ENCODE data around the gene ZNF688.
A peak's percentile ranks its signal among the peaks of the same experiment; 100 is the strongest.
"Not testable (repeated sequence)": the region's sequence is repeated elsewhere in the genome, so short reads cannot be mapped to it uniquely, and the experiment has no call there.

ZNF688 gene

GRCh38 chr16:30539000-30539964, 32.2 kb downstream of the ZNF688 start:
- no peak overlapping the region for H4K8ac ChIP-seq (ENCODE audit: low read depth, low read length)
- WGBS, 2 donors (ENCODE audit: extremely low coverage in 2 of 2, insufficient read length in 2 of 2, insufficient replicate concordance in 1 of 2): no CpG with 5 or more reads among the region's 8 CpGs
- no peak overlapping the region for H4K91ac ChIP-seq (ENCODE audit: low read depth, low read length, poor library complexity)
- peaks cover 10 to 18% of the 10 kb centered on the region in 2 donors for H3K4me1 ChIP-seq (ENCODE audit: control insufficient read depth in 2 of 2, insufficient read depth in 1 of 2, low read depth in 1 of 2, low read length in 2 of 2)
- H3K27me3 ChIP-seq (ENCODE audit: control insufficient read depth in 3 of 3, insufficient read depth in 3 of 3, low read depth in 1 of 3, low read length in 3 of 3): no peaks in the 10 kb centered on the region
- H3K36me3 ChIP-seq (replicated peaks in 1 of 2; ENCODE audit: control insufficient read depth in 2 of 2, insufficient read depth in 2 of 2, low read length in 2 of 2): no peaks in the 10 kb centered on the region
- no peak overlapping the region for H2BK120ac ChIP-seq (ENCODE audit: low read depth, low read length)
- no peak overlapping the region for H3K4ac ChIP-seq (ENCODE audit: low read length)
- no peak overlapping the region for H2AFZ ChIP-seq (ENCODE audit: low read length)
- peaks cover 1% of the 10 kb centered on the region for H3K79me1 ChIP-seq (ENCODE audit: low read depth, low read length)
- no peak overlapping the region for H3K4me2 ChIP-seq (ENCODE audit: insufficient read depth, low read length, poor library complexity, severe bottlenecking)
- no peaks in the 10 kb centered on the region for H3K9me3 ChIP-seq (replicated peaks in 1 of 2; ENCODE audit: control insufficient read depth in 2 of 2, insufficient read depth in 1 of 2, low read depth in 1 of 2, low read length in 2 of 2)
- DNase-seq (ENCODE audit: low spot score): no peak
- no peak overlapping the region for H3K18ac ChIP-seq (ENCODE audit: low read length)
- no peak overlapping the region for H2BK12ac ChIP-seq (ENCODE audit: low read length)
- H2BK5ac ChIP-seq (ENCODE audit: low read length): no peak overlapping the region
- no peak overlapping the region for H3K9ac ChIP-seq (ENCODE audit: low read depth, low read length, poor library complexity)
- no peak overlapping the region for H3K27ac ChIP-seq (replicated peaks; ENCODE audit: low read length)
- no peak overlapping the region for H2BK15ac ChIP-seq (ENCODE audit: low read length)
- H2AK5ac ChIP-seq (ENCODE audit: low read depth, low read length): no peak overlapping the region
- H3K14ac ChIP-seq (ENCODE audit: low read length): no peak overlapping the region
- H3K23ac ChIP-seq (ENCODE audit: low read depth, low read length, poor library complexity): peak overlapping the region; percentile 11
- no peak overlapping the region for H3K4me3 ChIP-seq (ENCODE audit: low read length in 2 of 2)

- not testable (repeated sequence) for DNase-seq (ENCODE audit: low spot score); H2BK5ac ChIP-seq (ENCODE audit: low read length); H3K9ac ChIP-seq (ENCODE audit: low read depth, low read length, poor library complexity); H2BK15ac ChIP-seq (ENCODE audit: low read length); H3K4me3 ChIP-seq (ENCODE audit: low read length in 2 of 2); H3K27me3 ChIP-seq (ENCODE audit: control insufficient read depth in 3 of 3, insufficient read depth in 3 of 3, low read depth in 1 of 3, low read length in 3 of 3); H3K23ac ChIP-seq (ENCODE audit: low read depth, low read length, poor library complexity); H4K91ac ChIP-seq (ENCODE audit: low read depth, low read length, poor library complexity); H3K36me3 ChIP-seq (replicated peaks in 1 of 2; ENCODE audit: control insufficient read depth in 2 of 2, insufficient read depth in 2 of 2, low read length in 2 of 2); H3K9me3 ChIP-seq (replicated peaks in 1 of 2; ENCODE audit: control insufficient read depth in 2 of 2, insufficient read depth in 1 of 2, low read depth in 1 of 2, low read length in 2 of 2); H3K27ac ChIP-seq (replicated peaks; ENCODE audit: low read length); H3K14ac ChIP-seq (ENCODE audit: low read length); H2AFZ ChIP-seq (ENCODE audit: low read length); H4K8ac ChIP-seq (ENCODE audit: low read depth, low read length); H2AK5ac ChIP-seq (ENCODE audit: low read depth, low read length); H3K4me2 ChIP-seq (ENCODE audit: insufficient read depth, low read length, poor library complexity, severe bottlenecking); H3K4ac ChIP-seq (ENCODE audit: low read length); H3K18ac ChIP-seq (ENCODE audit: low read length); H2BK12ac ChIP-seq (ENCODE audit: low read length); H2BK120ac ChIP-seq (ENCODE audit: low read depth, low read length)
- Histone ChIP-seq H3K4me1 (ENCODE audit: control insufficient read depth in 2 of 2, insufficient read depth in 1 of 2, low read depth in 1 of 2, low read length in 2 of 2) (peaks cover 8 to 11% of the 10 kb centered on the region in 2 donors), H3K79me1 (ENCODE audit: low read depth, low read length) (peaks cover 12% of the 10 kb centered on the region)
- WGBS, 2 donors (ENCODE audit: extremely low coverage in 2 of 2, insufficient read length in 2 of 2, insufficient replicate concordance in 1 of 2): no CpG with 5 or more reads among the region's 13 CpGs
Observed at GRCh38 chr16:30536391-30537024, 35.0 kb downstream of the ZNF688 start.

GRCh38 chr16:30535777-30536190, 35.7 kb downstream of the ZNF688 start:
- no peak overlapping the region for H4K91ac ChIP-seq (ENCODE audit: low read depth, low read length, poor library complexity)
- no peak overlapping the region for H3K4ac ChIP-seq (ENCODE audit: low read length)
- WGBS, 2 donors (ENCODE audit: extremely low coverage in 2 of 2, insufficient read length in 2 of 2, insufficient replicate concordance in 1 of 2): no CpG with 5 or more reads among the region's 12 CpGs
- H3K9ac ChIP-seq (ENCODE audit: low read depth, low read length, poor library complexity): no peak overlapping the region
- H3K14ac ChIP-seq (ENCODE audit: low read length): no peak overlapping the region
- H2BK5ac ChIP-seq (ENCODE audit: low read length): no peak overlapping the region
- H2BK15ac ChIP-seq (ENCODE audit: low read length): no peak overlapping the region
- no peak overlapping the region for H2BK120ac ChIP-seq (ENCODE audit: low read depth, low read length)
- peak overlapping the region; percentile 79 for H3K4me2 ChIP-seq (ENCODE audit: insufficient read depth, low read length, poor library complexity, severe bottlenecking)
- peaks cover 7% of the 10 kb centered on the region in 2 donors for H3K4me1 ChIP-seq (ENCODE audit: control insufficient read depth in 2 of 2, insufficient read depth in 1 of 2, low read depth in 1 of 2, low read length in 2 of 2)
- H2BK12ac ChIP-seq (ENCODE audit: low read length): no peak overlapping the region
- no peak overlapping the region for H3K23ac ChIP-seq (ENCODE audit: low read depth, low read length, poor library complexity)
- peak; percentile 26 for DNase-seq (ENCODE audit: low spot score)
- no peak overlapping the region for H3K27ac ChIP-seq (replicated peaks; ENCODE audit: low read length)
- no peak overlapping the region for H4K8ac ChIP-seq (ENCODE audit: low read depth, low read length)
- no peak overlapping the region for H2AK5ac ChIP-seq (ENCODE audit: low read depth, low read length)
- H3K79me1 ChIP-seq (ENCODE audit: low read depth, low read length): peaks cover 12% of the 10 kb centered on the region
- no peaks in the 10 kb centered on the region for H3K9me3 ChIP-seq (replicated peaks in 1 of 2; ENCODE audit: control insufficient read depth in 2 of 2, insufficient read depth in 1 of 2, low read depth in 1 of 2, low read length in 2 of 2)
- H3K4me3 ChIP-seq (ENCODE audit: low read length in 2 of 2): peak overlapping the region; percentile 51 to 64
- no peaks in the 10 kb centered on the region for H3K27me3 ChIP-seq (ENCODE audit: control insufficient read depth in 3 of 3, insufficient read depth in 3 of 3, low read depth in 1 of 3, low read length in 3 of 3)
- H3K18ac ChIP-seq (ENCODE audit: low read length): no peak overlapping the region
- peak overlapping the region; percentile 96 for H2AFZ ChIP-seq (ENCODE audit: low read length)
- no peaks in the 10 kb centered on the region for H3K36me3 ChIP-seq (replicated peaks in 1 of 2; ENCODE audit: control insufficient read depth in 2 of 2, insufficient read depth in 2 of 2, low read length in 2 of 2)
